Mononuclear cell (primary cell): ENCODE results near the gene SH3GLB1. TPM values are rescaled to one million over a fixed set of nuclear protein-coding genes. Genes with fewer than 3 reads are reported as not detected.

Experiments used
- H3K27me3 ChIP-seq: 2 replicates; pipeline ENCODE4 v1.6.0; 2011; ENCODE audit warnings: low read length, control low read depth; ENCODE audit not compliant: insufficient read depth
- H3K4me1 ChIP-seq: 2 replicates; pipeline ENCODE4 v1.5.1; 2011; ENCODE audit warnings: mild to moderate bottlenecking, low read length, control low read depth; ENCODE audit not compliant: insufficient read depth
- H3K4me3 ChIP-seq: 2 replicates; pipeline ENCODE4 v1.5.1; 2011; ENCODE audit warnings: mild to moderate bottlenecking, low read length, moderate library complexity
- H3K9me3 ChIP-seq: 2 replicates; pipeline ENCODE4 v1.5.1; 2011; ENCODE audit warnings: low read depth, mild to moderate bottlenecking, control low read depth, low read length
- total RNA-seq: library from RNA; depleted of rRNA; stranded (reverse); fragments of >200 nt; gene quantifications from one replicate; pipeline ENCODE4 v1.2.3, GENCODE V29; 2012

SH3GLB1 gene
- total RNA-seq, 1 donor: 54.4 TPM

GRCh38 chr1:86712088-86712860 is 7.9 kb downstream of the SH3GLB1 start:
- H3K4me1 ChIP-seq: peaks cover 14% of the 10 kb centered on the region
- H3K4me3 ChIP-seq: no peak overlapping the region
- H3K9me3 ChIP-seq: no peaks in the 10 kb centered on the region
- H3K27me3 ChIP-seq: no peaks in the 10 kb centered on the region

DNA sequence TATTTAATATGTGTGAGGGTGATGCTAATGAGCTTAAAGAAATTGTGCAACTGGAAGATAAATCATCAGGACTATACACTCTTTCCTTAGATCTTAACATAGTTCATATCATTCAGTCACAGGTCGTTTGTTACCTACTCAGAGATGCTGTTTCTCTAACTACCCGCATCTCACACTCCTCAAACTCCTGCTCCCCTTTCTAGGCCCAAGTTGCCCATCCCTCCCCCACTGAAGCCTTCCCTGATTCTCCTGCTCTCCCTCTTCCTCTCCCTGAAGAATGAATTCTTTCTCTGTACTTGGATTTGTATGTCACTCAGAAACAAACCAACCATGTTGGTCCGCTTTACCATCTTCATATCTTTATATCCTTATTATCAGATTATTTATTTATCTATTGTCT is 9.1 kb downstream of the SH3GLB1 start:
- Histone ChIP-seq H3K27me3 (no peaks in the 10 kb centered on the region), H3K4me3 (no peak overlapping the region), H3K9me3 (no peaks in the 10 kb centered on the region), H3K4me1 (peaks cover 9% of the 10 kb centered on the region)

- Histone ChIP-seq H3K27me3 (no peaks in the 10 kb centered on the region), H3K4me3 (no peak overlapping the region), H3K9me3 (no peaks in the 10 kb centered on the region), H3K4me1 (peaks cover 9% of the 10 kb centered on the region)
Measured at GRCh38 chr1:86714159-86714558, 9.8 kb downstream of the SH3GLB1 start.

DNA sequence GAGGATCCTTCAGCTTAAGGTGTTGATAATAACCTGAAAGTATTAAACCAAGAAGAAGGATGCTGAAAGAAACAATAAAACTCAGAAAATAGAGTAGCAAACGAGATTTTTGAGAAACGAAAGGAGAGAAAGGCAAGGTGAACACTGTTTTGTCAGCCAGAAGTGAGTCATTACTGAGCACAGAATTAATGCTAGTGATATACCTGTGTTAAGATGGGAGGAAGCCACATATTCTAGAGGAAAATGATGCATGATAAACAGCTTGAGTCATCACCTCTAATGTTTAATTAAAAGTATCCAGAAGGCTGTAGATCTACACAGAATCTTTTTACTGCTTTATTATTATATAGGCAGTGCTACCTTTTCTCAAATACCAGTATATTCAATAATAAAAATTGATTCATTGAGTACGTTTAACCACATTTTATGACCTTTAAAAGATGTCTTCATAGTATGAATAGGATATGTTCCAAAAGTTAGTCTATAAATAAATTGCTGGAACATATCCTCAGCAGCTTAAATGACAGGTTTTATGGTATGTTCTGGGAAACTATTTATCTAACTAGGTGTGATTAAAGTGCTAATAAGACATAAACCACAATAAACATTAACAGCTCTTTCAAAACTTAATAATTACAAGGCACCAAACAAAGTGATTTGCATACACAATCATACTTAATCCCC is 10.3 kb downstream of the SH3GLB1 start:
- Histone ChIP-seq H3K4me1 (peaks cover 9% of the 10 kb centered on the region), H3K27me3 (no peaks in the 10 kb centered on the region), H3K4me3 (no peak overlapping the region), H3K9me3 (no peaks in the 10 kb centered on the region)

DNA sequence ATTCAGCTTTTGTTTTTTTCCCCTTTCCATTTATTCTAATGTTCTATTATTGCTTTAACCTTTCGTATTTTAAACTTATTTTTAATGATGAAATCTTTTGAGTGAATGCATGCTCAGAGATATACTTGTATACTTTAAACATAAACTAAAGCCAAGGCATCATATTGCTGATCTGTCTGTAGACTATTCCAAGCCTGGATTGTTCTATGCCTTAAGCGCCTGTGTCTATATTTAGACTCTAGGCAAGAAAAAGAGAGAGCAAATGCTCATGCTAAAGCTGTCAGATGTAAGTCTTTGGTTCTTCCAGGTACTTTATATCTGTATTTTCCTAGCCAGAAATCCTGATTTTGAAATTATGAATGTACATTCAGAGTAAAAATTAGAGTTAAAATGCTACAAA is 14.4 kb downstream of the SH3GLB1 start:
- H3K4me1 ChIP-seq: peaks cover 5% of the 10 kb centered on the region
- H3K27me3 ChIP-seq: no peaks in the 10 kb centered on the region
- H3K4me3 ChIP-seq: no peak overlapping the region
- H3K9me3 ChIP-seq: no peaks in the 10 kb centered on the region

- Histone ChIP-seq H3K9me3 (no peaks in the 10 kb centered on the region), H3K4me3 (no peak overlapping the region), H3K27me3 (no peaks in the 10 kb centered on the region), H3K4me1 (no peaks in the 10 kb centered on the region)
Measured at GRCh38 chr1:86731416-86731815, 27.0 kb downstream of the SH3GLB1 start.

GRCh38 chr1:86733340-86733739 is 29.0 kb downstream of the SH3GLB1 start:
- H3K4me1 ChIP-seq: no peaks in the 10 kb centered on the region
- H3K4me3 ChIP-seq: no peak overlapping the region

GRCh38 chr1:86739648-86740509 is 35.5 kb downstream of the SH3GLB1 start:
- peaks cover 16% of the 10 kb centered on the region for H3K4me1 ChIP-seq
- H3K27me3 ChIP-seq: no peaks in the 10 kb centered on the region
- H3K4me3 ChIP-seq: no peak overlapping the region
- H3K9me3 ChIP-seq: no peaks in the 10 kb centered on the region

More at GRCh38 chr1:86733340-86733739, 29.0 kb downstream of the SH3GLB1 start:
- Histone ChIP-seq H3K27me3 (no peaks in the 10 kb centered on the region), H3K9me3 (no peaks in the 10 kb centered on the region)

GRCh38 chr1:86741947-86742572 is 37.7 kb downstream of the SH3GLB1 start:
- no peaks in the 10 kb centered on the region for H3K9me3 ChIP-seq
- H3K4me3 ChIP-seq: no peak overlapping the region

GRCh38 chr1:86747304-86747703 is 42.9 kb downstream of the SH3GLB1 start:
- Histone ChIP-seq H3K4me3 (no peak overlapping the region), H3K9me3 (no peaks in the 10 kb centered on the region), H3K27me3 (no peaks in the 10 kb centered on the region), H3K4me1 (no peaks in the 10 kb centered on the region)

More at GRCh38 chr1:86741947-86742572, 37.7 kb downstream of the SH3GLB1 start:
- peaks cover 16% of the 10 kb centered on the region for H3K4me1 ChIP-seq
- H3K27me3 ChIP-seq: no peaks in the 10 kb centered on the region

GRCh38 chr1:86748622-86749373 is 44.4 kb downstream of the SH3GLB1 start:
- Histone ChIP-seq H3K27me3 (no peaks in the 10 kb centered on the region), H3K4me1 (no peaks in the 10 kb centered on the region), H3K9me3 (no peaks in the 10 kb centered on the region), H3K4me3 (no peak overlapping the region)

GRCh38 chr1:86750076-86750475 is 45.7 kb downstream of the SH3GLB1 start:
- H3K9me3 ChIP-seq: no peaks in the 10 kb centered on the region

DNA sequence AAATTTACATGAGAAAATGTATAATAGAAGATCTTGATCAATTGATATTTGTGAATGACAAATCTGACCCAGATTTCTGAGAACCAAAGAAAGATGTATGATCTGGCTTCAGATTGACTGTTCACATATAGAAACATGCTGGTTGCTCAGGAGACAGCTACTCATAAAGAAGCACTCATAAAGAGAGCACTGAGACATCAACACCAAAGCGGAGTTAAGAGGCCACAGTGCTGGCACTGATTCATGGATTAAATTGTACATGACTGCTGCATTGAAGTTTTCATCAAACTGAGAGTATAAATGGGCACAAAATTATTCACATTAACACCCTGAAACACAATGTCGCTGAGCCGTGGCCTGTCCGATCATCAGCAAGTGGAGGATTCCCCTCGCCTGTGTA is 46.2 kb downstream of the SH3GLB1 start:
- no peaks in the 10 kb centered on the region for H3K9me3 ChIP-seq
- H3K4me1 ChIP-seq: no peaks in the 10 kb centered on the region
- H3K27me3 ChIP-seq: no peaks in the 10 kb centered on the region
- H3K4me3 ChIP-seq: no peak overlapping the region

More at GRCh38 chr1:86750076-86750475, 45.7 kb downstream of the SH3GLB1 start:
- no peaks in the 10 kb centered on the region for H3K27me3 ChIP-seq
- no peaks in the 10 kb centered on the region for H3K4me1 ChIP-seq
- no peak overlapping the region for H3K4me3 ChIP-seq

DNA sequence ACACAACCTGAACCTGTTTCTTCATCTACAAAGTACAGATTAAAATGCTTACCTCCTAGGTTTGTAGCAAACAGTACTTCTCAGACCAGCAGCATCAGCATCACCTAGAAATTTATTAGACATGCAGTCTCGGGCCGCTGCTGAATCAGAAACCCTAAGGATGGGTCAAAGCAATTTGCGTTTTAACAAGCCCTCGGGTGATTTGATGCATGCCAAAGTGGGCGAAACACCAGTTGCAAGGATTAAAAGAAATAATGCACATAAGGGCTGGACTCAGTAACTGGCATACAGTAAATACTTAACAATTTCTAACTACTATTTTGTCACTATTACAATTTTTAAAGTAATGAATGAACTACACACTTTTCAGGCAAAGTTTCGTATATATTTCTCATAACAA is 47.5 kb downstream of the SH3GLB1 start:
- Histone ChIP-seq H3K27me3 (no peaks in the 10 kb centered on the region), H3K4me1 (no peaks in the 10 kb centered on the region), H3K9me3 (no peaks in the 10 kb centered on the region), H3K4me3 (no peak overlapping the region)
